Measurements from ENCODE around the gene NFATC1. TPM values are rescaled to one million over a fixed set of nuclear protein-coding genes. Genes with fewer than 3 reads are reported as not detected.
A peak's percentile ranks its signal among the peaks of the same experiment; 100 is the strongest.

Gene NFATC1
- total RNA-seq, 1 donor from 2014 or later = 18.3 TPM

DNA sequence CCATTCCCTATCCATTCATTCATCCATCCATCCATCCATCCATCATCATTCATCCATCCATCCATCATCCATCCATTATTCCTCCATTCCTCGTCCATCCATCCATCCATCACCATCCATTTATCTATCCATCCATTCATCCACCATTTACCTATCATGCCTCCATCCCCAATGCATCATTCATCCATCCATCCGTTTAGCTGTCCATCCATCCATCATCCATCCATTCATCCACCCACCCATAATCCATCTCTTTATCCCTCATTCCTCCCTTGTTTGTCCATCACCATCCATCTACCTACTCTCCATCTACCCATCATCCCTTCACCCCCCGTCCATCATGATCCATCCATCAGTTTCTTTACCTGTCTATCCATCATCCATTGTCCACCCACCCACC, 13.6 kb downstream of the NFATC1 start:
- Histone ChIP-seq H3K9me3 (replicated peaks) (no peaks in the 10 kb centered on the region), H3K27me3 (ENCODE audit: low read depth) (no peaks in the 10 kb centered on the region)

DNA sequence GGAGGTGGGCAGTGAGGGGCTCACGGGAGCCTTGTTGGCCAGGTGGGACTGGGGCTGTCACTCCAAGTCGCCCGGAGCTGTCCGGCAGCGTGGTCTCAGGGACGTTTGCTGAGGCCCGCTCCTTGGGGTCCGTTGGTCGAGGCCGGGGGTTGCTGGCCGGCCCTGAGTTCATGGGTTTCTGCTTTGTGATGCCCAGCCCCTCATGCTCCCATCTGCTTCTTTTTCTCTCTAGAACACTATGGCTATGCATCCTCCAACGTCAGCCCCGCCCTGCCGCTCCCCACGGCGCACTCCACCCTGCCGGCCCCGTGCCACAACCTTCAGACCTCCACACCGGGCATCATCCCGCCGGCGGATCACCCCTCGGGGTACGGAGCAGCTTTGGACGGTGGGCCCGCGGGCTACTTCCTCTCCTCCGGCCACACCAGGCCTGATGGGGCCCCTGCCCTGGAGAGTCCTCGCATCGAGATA, 14.5 kb downstream of the NFATC1 start:
- H3K4me1 ChIP-seq = peaks cover 15% of the 10 kb centered on the region
- H3K27me3 ChIP-seq (ENCODE audit: low read depth) = no peaks in the 10 kb centered on the region
- no peak for TF ChIP-seq CTCF (IDR thresholded peaks at IDR 0.05; ENCODE audit: borderline replicate concordance)
- no peak overlapping the region for H3K4me3 ChIP-seq
- H3K36me3 ChIP-seq = peaks cover 37% of the 10 kb centered on the region
- no peak overlapping the region for H3K27ac ChIP-seq (replicated peaks)
- intact Hi-C loops (cut with micrococcal nuclease) = no loop called here
- H3K9me3 ChIP-seq (replicated peaks) = no peaks in the 10 kb centered on the region
- DNase-seq = peak; percentile 10

More for the DNA sequence above, 13.6 kb downstream of the NFATC1 start:
- Histone ChIP-seq H3K27ac (replicated peaks) (no peak overlapping the region), H3K36me3 (peaks cover 32% of the 10 kb centered on the region), H3K4me3 (no peak overlapping the region), H3K4me1 (peaks cover 22% of the 10 kb centered on the region)
- TF ChIP-seq CTCF (IDR thresholded peaks at IDR 0.05; ENCODE audit: borderline replicate concordance) = no peak
- intact Hi-C loops (cut with micrococcal nuclease) = no loop called here
- DNase-seq = no peak

DNA sequence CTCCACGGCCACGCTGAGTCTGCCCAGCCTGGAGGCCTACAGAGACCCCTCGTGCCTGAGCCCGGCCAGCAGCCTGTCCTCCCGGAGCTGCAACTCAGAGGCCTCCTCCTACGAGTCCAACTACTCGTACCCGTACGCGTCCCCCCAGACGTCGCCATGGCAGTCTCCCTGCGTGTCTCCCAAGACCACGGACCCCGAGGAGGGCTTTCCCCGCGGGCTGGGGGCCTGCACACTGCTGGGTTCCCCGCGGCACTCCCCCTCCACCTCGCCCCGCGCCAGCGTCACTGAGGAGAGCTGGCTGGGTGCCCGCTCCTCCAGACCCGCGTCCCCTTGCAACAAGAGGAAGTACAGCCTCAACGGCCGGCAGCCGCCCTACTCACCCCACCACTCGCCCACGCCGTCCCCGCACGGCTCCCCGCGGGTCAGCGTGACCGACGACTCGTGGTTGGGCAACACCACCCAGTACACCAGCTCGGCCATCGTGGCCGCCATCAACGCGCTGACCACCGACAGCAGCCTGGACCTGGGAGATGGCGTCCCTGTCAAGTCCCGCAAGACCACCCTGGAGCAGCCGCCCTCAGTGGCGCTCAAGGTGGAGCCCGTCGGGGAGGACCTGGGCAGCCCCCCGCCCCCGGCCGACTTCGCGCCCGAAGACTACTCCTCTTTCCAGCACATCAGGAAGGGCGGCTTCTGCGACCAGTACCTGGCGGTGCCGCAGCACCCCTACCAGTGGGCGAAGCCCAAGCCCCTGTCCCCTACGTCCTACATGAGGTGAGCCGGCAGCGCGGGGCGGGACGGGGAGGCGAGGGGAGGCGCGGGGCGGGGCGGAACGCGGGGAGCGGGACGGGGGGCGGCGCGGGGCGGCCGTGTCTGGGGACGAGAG, 15.2 kb downstream of the NFATC1 start:
- H3K27ac ChIP-seq (replicated peaks) = no peak overlapping the region
- TF ChIP-seq CTCF (IDR thresholded peaks at IDR 0.05; ENCODE audit: borderline replicate concordance) = no peak
- DNase-seq = peak; percentile 13
- H3K27me3 ChIP-seq (ENCODE audit: low read depth) = no peaks in the 10 kb centered on the region
- peaks cover 12% of the 10 kb centered on the region for H3K4me1 ChIP-seq
- H3K4me3 ChIP-seq = no peak overlapping the region
- intact Hi-C loops (cut with micrococcal nuclease) = no loop called here
- peaks cover 37% of the 10 kb centered on the region for H3K36me3 ChIP-seq
- H3K9me3 ChIP-seq (replicated peaks) = no peaks in the 10 kb centered on the region

DNA sequence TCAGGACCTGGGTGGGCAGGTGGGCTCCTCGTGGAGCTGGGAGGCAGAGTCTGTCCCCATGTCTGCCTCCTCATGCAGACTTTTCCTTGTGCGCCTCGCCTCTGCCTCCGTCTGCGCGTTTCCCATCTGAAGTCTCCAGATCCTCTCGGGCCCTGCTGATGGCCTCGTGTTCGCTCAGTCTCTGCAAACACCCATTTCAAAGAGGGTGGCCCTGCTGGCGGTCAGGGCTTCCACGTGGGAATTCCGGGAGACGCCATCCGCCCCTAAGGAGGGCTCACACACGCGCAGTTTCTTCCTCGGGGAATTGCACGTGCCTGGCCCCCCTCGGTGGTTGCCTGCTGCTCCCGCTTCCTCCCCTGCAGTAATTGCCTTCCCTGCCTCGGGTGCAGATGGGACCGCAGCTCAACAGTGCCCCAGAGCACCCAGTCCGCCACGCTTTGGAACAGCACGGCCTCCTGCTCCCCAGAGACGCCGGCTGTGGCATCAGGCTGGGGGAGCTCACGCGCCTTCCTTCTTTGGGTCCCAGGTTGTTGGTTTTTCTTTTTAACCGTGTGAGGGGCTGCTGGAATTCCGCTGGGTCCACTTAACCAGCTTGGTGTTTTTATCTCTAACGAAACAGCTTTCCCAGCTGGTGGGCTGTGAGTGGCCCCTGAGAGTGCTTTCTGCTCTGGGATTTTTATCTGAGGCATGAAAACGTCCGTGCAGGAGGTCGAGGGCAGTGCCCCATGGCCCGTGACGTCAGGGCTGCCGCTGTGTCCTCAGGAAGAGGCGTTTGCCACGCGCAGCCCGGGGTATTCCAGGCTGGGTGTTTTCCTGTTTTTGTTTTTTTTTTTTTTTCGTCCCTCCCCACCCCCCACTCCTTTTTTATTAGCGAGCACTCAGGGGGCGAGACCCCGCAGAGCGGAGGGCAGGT, 16.1 kb downstream of the NFATC1 start:
- DNase-seq = peak; percentile 28

More for the DNA sequence above, 16.1 kb downstream of the NFATC1 start:
- Histone ChIP-seq H3K27ac (replicated peaks) (no peak overlapping the region), H3K4me3 (no peak overlapping the region), H3K36me3 (peaks cover 37% of the 10 kb centered on the region), H3K4me1 (peaks cover 12% of the 10 kb centered on the region), H3K9me3 (replicated peaks) (no peaks in the 10 kb centered on the region), H3K27me3 (ENCODE audit: low read depth) (no peaks in the 10 kb centered on the region)
- TF ChIP-seq CTCF (IDR thresholded peaks at IDR 0.05; ENCODE audit: borderline replicate concordance) = no peak
- intact Hi-C loops (cut with micrococcal nuclease) = no loop called here

Data from left ventricle myocardium inferior (tissue), 1 donor.